Stimulated activated CD8-positive, alpha-beta memory T cell treated with anti-CD3 and anti-CD28 coated beads, Interleukin-4, amount 100 ng/mL, for 1 hour (primary cell): ENCODE data around the gene IMPG1.

Experiments
- DNase-seq, 2 donors: peaks; one replicate each; pipeline ENCODE4 v3.0.0-alpha.2; 2020; ENCODE audit warnings: low read depth in 2 of 2, low spot score in 1 of 2

Gene IMPG1

GRCh38 chr6:76072562-76072961 is at the start of gene IMPG1:
IMPG1 (minus strand) TSS chr6:76072662; CDS start chr6:76072488, 174 bp downstream.
- no peak for DNase-seq

GRCh38 chr6:76120302-76120701 is 47.8 kb upstream of the IMPG1 start:
- no peak for DNase-seq

DNA sequence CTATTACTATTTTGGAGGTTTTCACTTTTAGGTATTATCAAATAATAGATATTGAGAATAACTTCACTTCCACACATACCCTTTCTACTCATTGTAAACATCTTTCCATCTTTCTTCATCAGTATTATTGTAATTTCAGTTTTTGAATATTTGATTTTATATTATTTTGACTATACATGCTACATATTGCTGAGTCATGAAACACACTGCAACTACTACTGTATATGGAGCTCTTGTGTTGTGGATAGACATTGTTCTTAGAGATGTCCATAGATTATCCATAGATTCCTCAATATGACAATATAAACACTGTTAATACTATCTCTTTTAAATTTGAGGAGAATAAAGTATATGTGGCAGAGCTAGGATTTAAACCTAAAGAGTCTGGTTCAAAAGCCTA is 819 bp upstream of the IMPG1 start:
- no peak for DNase-seq

- DNase-seq, result no peak
Measured at GRCh38 chr6:76057469-76057868, 15.0 kb downstream of the IMPG1 start.

DNA sequence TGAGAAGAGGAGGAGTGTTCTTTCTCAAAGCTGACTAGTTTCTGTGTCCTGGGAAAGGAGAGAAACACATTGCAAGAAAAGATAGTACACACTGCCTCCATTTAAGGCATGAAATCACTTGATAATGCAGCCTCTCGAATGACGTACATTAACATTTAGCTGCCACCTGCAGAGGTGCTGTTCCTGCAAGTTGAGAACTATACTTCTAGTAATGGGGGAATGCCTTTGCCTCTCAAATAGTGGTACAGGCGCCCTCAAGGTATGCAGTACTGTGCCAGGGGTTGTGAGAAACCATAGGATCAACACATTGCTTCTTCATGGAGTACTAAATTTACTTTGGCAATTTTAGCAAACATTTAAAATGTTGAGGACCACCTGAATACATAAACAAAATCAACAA is 20.1 kb downstream of the IMPG1 start:
- DNase-seq, result no peak

DNA sequence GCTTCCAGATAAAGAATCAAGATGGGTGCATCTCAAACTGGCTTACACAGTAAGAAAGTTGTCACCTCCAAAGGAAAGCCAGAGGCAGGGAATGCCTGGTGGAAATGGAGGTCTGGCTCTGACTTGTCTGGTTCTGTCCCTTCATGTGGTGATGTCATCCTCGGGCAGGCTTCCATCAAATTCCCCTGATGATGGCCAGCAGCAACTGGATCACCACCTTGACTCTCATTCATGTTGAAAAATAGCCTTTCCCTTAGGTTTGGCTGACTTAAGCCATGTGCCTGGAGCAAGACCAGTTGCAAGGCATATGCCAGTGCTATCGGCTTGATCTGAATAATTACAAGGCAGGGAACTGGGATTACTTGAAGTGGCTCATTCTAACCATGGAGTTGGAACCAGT is 28.8 kb downstream of the IMPG1 start:
- no peak for DNase-seq

DNA sequence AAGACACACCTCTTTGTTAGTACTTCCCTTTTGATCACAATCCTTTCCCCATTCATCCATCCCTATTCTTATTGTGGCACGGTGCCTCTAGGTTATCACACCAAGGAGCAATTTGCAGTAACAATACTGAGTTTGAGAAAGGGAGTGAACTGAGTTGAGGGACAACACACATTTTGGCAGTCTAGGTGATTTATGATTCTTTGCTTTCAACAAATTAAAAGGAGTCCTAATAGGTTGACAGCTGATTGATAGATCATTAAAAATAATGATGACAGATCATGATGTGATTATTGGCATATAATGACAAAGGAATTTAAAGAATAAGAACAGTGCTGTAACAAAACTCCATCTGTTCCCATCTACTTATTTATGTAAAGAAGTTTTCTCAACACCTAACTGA is 36.7 kb downstream of the IMPG1 start:
- DNase-seq, result no peak

DNA sequence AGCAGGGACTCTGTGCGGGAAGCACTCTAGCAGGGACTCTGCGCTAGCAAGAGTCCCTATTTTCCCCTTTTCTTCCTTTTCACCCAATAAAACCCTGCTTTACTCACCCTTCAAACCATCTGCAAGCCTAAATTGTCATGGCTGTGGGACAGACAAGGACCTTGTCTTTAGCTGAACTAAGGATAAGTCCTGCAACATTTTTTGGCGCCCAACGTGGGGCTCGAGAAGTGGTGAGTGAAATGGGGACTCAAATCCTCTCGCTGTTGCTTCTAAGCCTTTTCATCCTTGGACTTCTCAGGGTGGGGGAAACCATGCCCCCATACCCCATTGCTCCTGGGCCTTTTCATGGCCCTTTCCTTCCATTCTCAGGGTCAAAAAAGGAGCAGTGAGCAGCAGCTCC is 46.4 kb downstream of the IMPG1 start:
- DNase-seq, result no peak

DNA sequence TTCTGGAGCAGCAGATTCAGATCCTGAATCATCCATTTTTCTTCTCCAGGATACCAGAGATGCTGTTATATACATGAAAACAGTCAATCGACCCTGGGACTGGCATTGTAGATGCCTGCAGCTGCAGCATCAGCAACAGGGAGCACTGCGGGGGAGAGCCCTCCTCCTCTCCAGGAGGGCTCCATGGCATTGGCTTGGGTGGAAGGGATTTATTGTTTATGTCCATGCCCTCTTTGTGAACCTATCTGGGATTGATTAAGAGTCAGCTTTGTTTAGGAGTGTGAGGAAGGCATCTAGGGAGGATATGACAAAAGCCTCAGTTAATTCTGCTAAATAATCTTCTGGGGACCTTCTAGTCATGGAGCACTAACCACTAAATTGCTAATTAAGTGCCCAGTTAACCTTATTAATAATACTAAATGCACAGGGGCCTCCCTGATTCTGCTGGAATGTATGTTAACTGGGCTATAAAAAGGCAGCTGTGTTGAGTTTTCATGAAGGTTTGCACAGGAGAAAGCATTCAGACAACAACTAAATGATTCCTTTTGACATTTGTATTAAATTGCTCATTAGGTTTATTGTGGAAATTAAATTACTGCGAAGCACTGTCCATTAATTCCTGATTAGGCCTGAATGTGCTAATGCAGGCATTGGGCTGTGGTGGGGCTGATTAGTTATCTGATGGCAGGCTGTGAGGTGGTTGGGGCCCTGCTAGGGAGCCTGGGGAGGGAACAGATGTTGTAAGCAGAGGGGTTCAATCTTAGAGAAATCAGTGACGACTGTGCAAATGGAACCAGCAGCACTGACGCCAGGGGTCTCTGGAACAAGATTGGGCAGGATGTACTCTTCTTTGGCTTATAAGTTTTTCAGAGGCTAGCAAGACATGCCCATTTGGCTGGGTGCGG is 57.6 kb downstream of the IMPG1 start:
- DNase-seq, result no peak

GRCh38 chr6:76004202-76004601 is 68.3 kb downstream of the IMPG1 start:
- no peak for DNase-seq

DNA sequence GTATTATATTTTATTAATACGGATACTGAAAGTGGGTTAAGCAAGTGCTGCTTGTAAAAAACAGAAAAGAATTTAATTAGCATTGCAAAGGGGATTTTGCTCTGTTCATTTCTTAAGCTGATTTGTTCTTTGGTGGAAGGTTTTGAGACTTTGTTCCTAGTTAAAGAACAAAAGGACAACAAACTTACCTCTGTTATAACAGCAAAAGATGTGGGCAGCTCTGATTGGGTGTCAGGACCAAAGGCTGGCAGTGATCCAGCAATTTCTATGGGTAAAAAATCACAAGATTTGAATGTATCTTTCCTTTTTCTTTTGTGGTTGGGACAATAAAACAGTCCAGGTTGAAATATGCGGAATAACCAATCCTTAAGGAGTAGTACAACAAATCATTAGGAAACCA is 68.8 kb downstream of the IMPG1 start:
- DNase-seq, result no peak

DNA sequence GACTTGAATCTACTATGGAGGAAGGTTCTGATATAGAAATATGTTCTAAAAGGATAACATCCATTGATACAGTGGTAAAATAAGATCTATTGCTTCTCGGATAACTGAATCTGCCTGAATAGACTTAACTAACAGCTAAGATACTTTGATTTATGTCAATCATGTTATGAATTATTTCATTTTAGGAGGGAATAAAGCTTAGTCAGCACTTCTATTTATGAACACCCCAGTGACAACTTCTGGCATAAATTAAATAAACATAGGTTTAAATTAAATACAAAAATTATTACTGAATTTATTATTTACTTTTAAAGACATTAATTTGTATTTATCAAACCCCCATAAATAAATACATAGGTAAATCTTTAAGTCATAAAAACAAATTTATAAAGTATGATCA is 69.3 kb downstream of the IMPG1 start:
- no peak for DNase-seq

- DNase-seq, result no peak
Measured at GRCh38 chr6:76000629-76001028, 71.8 kb downstream of the IMPG1 start.

- DNase-seq, result no peak
Measured at GRCh38 chr6:75997696-75998095, 74.8 kb downstream of the IMPG1 start.

DNA sequence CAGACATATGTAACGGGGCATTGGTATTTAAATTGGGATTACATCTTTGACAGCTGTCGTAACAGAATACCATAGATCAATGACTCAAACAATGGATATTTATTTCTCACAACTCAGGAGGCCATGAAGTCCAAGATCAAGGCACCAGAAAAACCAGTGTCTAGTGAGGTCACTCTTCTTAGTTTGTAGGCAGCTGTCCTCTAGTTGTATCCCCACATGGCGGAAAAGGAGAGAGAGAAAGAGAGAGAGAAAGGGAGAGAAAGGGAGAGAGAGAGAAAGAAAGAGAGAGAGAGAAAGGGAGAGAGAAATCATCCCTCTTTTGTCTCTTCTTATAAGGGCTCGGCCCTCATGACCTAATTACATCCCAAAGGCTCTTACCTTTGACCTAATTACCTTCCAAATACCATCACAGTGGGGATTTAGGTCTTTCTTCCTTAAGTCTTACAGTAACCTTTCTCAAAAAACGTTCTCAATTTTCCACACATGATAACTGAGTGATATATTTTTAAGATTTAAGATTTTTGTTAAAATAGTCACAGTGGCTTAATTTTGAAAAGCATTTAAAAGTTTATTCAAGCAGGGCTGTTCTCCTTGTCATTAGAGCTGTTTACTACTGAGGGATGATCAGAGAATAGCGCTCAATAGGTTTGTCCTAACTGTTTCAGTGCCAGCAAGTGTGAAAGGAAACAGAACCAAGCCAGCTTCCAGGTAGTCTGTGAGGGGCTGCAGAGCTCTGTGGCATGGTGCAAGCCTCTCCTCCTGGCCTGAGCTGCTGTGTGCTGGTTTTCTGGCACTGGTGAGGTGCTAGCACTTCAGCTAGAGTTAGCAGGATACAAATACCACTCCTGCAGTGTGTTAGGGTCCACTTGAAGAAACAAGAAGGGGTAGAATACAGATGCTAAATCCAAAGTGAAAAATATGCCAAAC is 79.0 kb downstream of the IMPG1 start:
- DNase-seq, result no peak

- DNase-seq, result no peak
Measured at GRCh38 chr6:75991941-75992340, 80.5 kb downstream of the IMPG1 start.

- DNase-seq, result no peak
Measured at GRCh38 chr6:75986935-75987334, 85.5 kb downstream of the IMPG1 start.

DNA sequence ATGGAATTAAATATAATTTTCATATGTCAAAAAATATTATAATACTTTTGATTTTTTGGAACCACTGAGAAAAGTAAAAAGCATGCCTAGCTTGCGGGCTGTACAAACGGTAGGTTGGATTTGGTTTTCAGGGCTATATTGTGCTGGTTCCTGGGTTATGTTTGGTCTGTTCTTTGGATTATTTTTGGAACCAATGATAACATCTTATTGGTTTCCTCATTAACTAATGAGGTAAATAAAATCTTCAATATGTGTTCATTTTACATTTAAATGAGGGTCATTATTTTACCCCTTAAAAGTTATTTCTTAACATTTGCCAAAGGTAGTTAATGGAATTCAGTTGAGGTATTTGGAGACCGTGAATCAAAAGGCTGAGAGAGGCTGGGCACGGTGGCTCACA is 96.6 kb downstream of the IMPG1 start:
- no peak for DNase-seq

DNA sequence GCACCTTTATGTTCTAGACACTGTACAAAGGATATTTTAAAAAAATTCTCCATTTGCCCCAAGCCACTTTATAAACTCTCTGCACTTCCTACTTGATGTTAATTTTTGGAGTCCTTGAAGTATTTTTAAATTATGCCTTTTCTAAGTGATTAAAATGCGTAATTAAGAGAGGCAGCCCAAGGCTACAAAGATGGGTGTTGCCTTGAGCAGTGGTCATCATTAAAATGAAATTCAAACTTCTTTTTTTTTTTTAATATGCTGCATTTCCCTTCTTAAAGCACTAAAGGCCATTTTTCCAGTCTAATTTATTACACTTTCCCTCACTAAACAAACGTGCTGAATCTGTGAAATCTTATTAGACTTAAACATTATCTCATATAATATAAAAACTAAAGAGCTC is 102.4 kb downstream of the IMPG1 start:
- DNase-seq, result no peak

- no peak for DNase-seq
Measured at GRCh38 chr6:75968143-75968542, 104.3 kb downstream of the IMPG1 start.

DNA sequence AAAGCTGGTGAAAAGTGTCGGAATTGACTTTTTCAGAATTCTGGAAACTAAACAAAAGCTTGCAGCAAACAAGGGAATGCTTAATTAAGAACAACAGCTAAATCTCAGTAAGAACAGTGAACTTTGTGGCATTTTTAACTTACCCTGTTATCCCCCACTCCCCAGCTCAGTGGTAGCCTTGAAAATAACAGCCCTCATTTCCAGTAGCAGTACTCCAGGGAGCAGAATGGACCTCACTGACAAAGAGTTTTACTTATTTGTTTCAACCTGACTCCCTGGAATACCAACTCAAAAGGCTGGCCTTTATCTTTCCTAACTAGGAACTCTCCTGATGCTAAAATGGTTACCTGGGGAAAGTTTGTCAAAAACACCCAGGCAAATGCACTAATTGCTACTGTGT is 108.9 kb downstream of the IMPG1 start:
- no peak for DNase-seq

- DNase-seq, result no peak
Measured at GRCh38 chr6:75952128-75952527, 120.3 kb downstream of the IMPG1 start.
